Thoracic aorta (tissue), 2 donors: Measurements from ENCODE around the gene PADI4. TPM values are rescaled to one million over a fixed set of nuclear protein-coding genes. Genes with fewer than 3 reads are reported as not detected.

Experiments used
- ATAC-seq: fragments of 150-250 bp; one replicate; pipeline ENCODE4 v1.8.0; 2017; ENCODE audit warnings: low read depth; ENCODE audit not compliant: insufficient number of reproducible peaks, low FRiP score
- DNase-seq: peaks from one replicate; pipeline ENCODE4 v3.0.0-alpha.2; 2020; ENCODE audit warnings: low spot score
- H3K27ac ChIP-seq, 2 donors: fragments of 200-600 bp; sonication (generic); 1 replicate in 1 of 2; 2 replicates in 1 of 2; pipeline ENCODE4 v1.5.1; 2016; ENCODE audit warnings: mild to moderate bottlenecking in 2 of 2, moderate library complexity in 2 of 2
- H3K27me3 ChIP-seq: fragments of 200-600 bp; sonication (generic); replicated peaks from 2 replicates; pipeline ENCODE4 v1.6.0; 2016; ENCODE audit warnings: mild to moderate bottlenecking; ENCODE audit not compliant: insufficient read depth
- H3K36me3 ChIP-seq: fragments of 200-600 bp; sonication (generic); one replicate; pipeline ENCODE4 v1.5.1; 2016
- H3K4me1 ChIP-seq, 2 donors: fragments of 200-600 bp; sonication (generic); 1 replicate in 1 of 2; 2 replicates in 1 of 2; pipeline versions ENCODE4 v1.5.1 to v1.6.0; 2016; ENCODE audit warnings: low read depth in 2 of 2, mild to moderate bottlenecking in 1 of 2; ENCODE audit not compliant: control insufficient read depth in 1 of 2
- H3K4me3 ChIP-seq: fragments of 200-600 bp; sonication (generic); 2 replicates; pipeline ENCODE4 v1.5.1; 2016; ENCODE audit warnings: mild to moderate bottlenecking
- H3K9me3 ChIP-seq: fragments of 200-600 bp; sonication (generic); 2 replicates; pipeline ENCODE4 v1.5.1; 2016
- CTCF ChIP-seq: fragments of 200-600 bp; sonication (generic); IDR thresholded peaks from one replicate; pipeline ENCODE4 v1.5.1; 2019; ENCODE audit warnings: antibody characterized with exemption
- total RNA-seq, 2 donors: library from RNA; depleted of rRNA; stranded (reverse); fragments of >200 nt; gene quantifications; one replicate each; pipeline versions ENCODE4 v1.1.0 to v1.2.3, GENCODE V29; 2016

PADI4 gene
- under 1 TPM; 0.27 to 0.42 TPM for total RNA-seq

- Histone ChIP-seq H3K4me1 (no peaks in the 10 kb centered on the region), H3K9me3 (no peaks in the 10 kb centered on the region), H3K27ac (no peak within 1 kb of the TSS), H3K36me3 (no peaks in the 10 kb centered on the region), H3K4me3 (no peak within 1 kb of the TSS), H3K27me3 (no peaks in the 10 kb centered on the region)
- DNase-seq, result no peak
- TF ChIP-seq CTCF, result no peak
- no peak for ATAC-seq
These were observed at the start of gene PADI4 for GRCh38 chr1:17307946-17308345. PADI4 (plus strand) TSS chr1:17308197; CDS start chr1:17308223, 26 bp downstream.

- Histone ChIP-seq H3K4me1 (no peaks in the 10 kb centered on the region), H3K36me3 (no peaks in the 10 kb centered on the region), H3K4me3 (no peak overlapping the region), H3K27ac (no peak overlapping the region), H3K27me3 (no peaks in the 10 kb centered on the region), H3K9me3 (no peaks in the 10 kb centered on the region)
- no peak for TF ChIP-seq CTCF
- DNase-seq (no peak), ATAC-seq (no peak)
These were observed 49.3 kb upstream of the PADI4 start for GRCh38 chr1:17258758-17259130.

- Histone ChIP-seq H3K4me1 (no peaks in the 10 kb centered on the region), H3K4me3 (no peak overlapping the region), H3K36me3 (no peaks in the 10 kb centered on the region), H3K27me3 (no peaks in the 10 kb centered on the region), H3K9me3 (no peaks in the 10 kb centered on the region), H3K27ac (no peak overlapping the region)
- DNase-seq, result no peak
- no peak for ATAC-seq
- TF ChIP-seq CTCF, result no peak
These were observed 48.6 kb upstream of the PADI4 start for GRCh38 chr1:17259233-17259873.

- ATAC-seq (no peak), DNase-seq (no peak)
- H3K9me3 ChIP-seq, result no peaks in the 10 kb centered on the region
- no peak overlapping the region for H3K27ac ChIP-seq
- no peak overlapping the region for H3K4me3 ChIP-seq
- no peak for TF ChIP-seq CTCF
- no peaks in the 10 kb centered on the region for H3K4me1 ChIP-seq
- no peaks in the 10 kb centered on the region for H3K27me3 ChIP-seq
- H3K36me3 ChIP-seq, result no peaks in the 10 kb centered on the region
These were observed 47.7 kb upstream of the PADI4 start for GRCh38 chr1:17260264-17260663.

- H3K4me1 ChIP-seq, result no peaks in the 10 kb centered on the region
- H3K4me3 ChIP-seq, result no peak overlapping the region
- ATAC-seq (no peak), DNase-seq (no peak)
- H3K27ac ChIP-seq, result no peak overlapping the region
- no peaks in the 10 kb centered on the region for H3K9me3 ChIP-seq
- no peak for TF ChIP-seq CTCF
- H3K36me3 ChIP-seq, result no peaks in the 10 kb centered on the region
- H3K27me3 ChIP-seq, result no peaks in the 10 kb centered on the region
These were observed 47.3 kb upstream of the PADI4 start for GRCh38 chr1:17260738-17261137.
